Adrenal gland (tissue), 12 donors: ENCODE measurements around the gene PCBD2. TPM values are rescaled to one million over a fixed set of nuclear protein-coding genes. Genes with fewer than 3 reads are reported as not detected.

ENCODE experiments used
- DNase-seq, 7 donors: peaks; one replicate each; pipeline ENCODE4 v3.0.0-alpha.2; 2019 to 2020
- H3K27ac ChIP-seq, 5 donors: fragments of 200-600 bp; sonication (generic) in 4 of 5; 1 replicate in 3 of 5; 2 replicates in 2 of 5; pipeline versions ENCODE4 v1.5.1 to v1.8.0; 2016 to 2020; ENCODE audit warnings: mild to moderate bottlenecking in 1 of 5
- H3K27me3 ChIP-seq: fragments of 200-600 bp; 2 replicates; pipeline ENCODE4 v1.8.0; 2021
- H3K36me3 ChIP-seq, 2 donors: fragments of 200-600 bp; replicated peaks in 1 of 2; 1 replicate in 1 of 2; 2 replicates in 1 of 2; pipeline versions ENCODE4 v1.5.1 to v1.8.0; 2018 to 2022
- H3K4me1 ChIP-seq, 2 donors: fragments of 200-600 bp; replicated peaks in 1 of 2; 1 replicate in 1 of 2; 2 replicates in 1 of 2; pipeline versions ENCODE4 v1.5.1 to v1.8.0; 2018 to 2021
- H3K4me3 ChIP-seq, 4 donors: fragments of 200-600 bp; sonication (generic) in 3 of 4; one replicate each; pipeline ENCODE4 v1.5.1; 2016 to 2018
- H3K9me3 ChIP-seq, 3 donors: fragments of 200-600 bp; sonication (generic) in 1 of 3; replicated peaks in 1 of 3; 1 replicate in 2 of 3; 2 replicates in 1 of 3; pipeline versions ENCODE4 v1.5.1 to v1.8.0; 2016 to 2021
- CTCF ChIP-seq, 6 experiments: fragments of 450-650 bp in 4 of 6; fragments of 200-600 bp in 2 of 6; sonication (generic) in 1 of 6; IDR thresholded peaks; 1 replicate in 5 of 6; 2 replicates in 1 of 6; pipeline versions ENCODE4 v1.5.1 to v1.8.0; 2016 to 2021; ENCODE audit warnings: antibody characterized with exemption in 6 of 6, mild to moderate bottlenecking in 2 of 6, moderate library complexity in 1 of 6
- POLR2A ChIP-seq, 2 donors: fragments of 450-650 bp; IDR thresholded peaks; one replicate each; pipeline ENCODE4 v1.6.1; 2017; ENCODE audit warnings: antibody characterized with exemption in 2 of 2, mild to moderate bottlenecking in 2 of 2, moderate library complexity in 1 of 2
- WGBS, 4 donors: extraction: QIAGEN DNeasy Blood & Tissue Kit in 2 of 4; methylation state at CpG; one replicate each; pipeline versions ENCODE4 v1.1.5 to v1.1.7; 2013 to 2017; 5-methylcytosine and 5-hydroxymethylcytosine counted together
- intact Hi-C, 2 donors: fragments of 100-400 bp; cut with DNase I; formaldehyde crosslinking; loops; one replicate each; pipeline versions ENCODE4 v1.14.1 to v1.15.0; 2022 to 2023
- polyA plus RNA-seq, 3 donors: library from polyadenylated mRNA; stranded (reverse); fragments of 200-250 nt in 2 of 3; fragments of 350-450 nt in 1 of 3; fragmentation: Illumina TruSeq in 1 of 3; extraction: RNeasy Lipid Tissue Mini Kit (QIAGEN cat#74804) in 1 of 3; gene quantifications; one replicate each; pipeline ENCODE4 v1.2.3, GENCODE V29; 2013 to 2014
- total RNA-seq, 9 donors: library from RNA; depleted of rRNA in 4 of 9; stranded (reverse); fragments of >200 nt in 4 of 9; fragments of 120-200 nt in 1 of 9; fragmentation: NEBNext Ultra II Directional in 1 of 9; extraction: Animal tissue kit (Norgen Biotek cat#: 25700) in 1 of 9; gene quantifications; one replicate each; pipeline versions ENCODE4 v1.1.0 to v1.2.4, GENCODE V29; 2013 to 2023
- donor health status: healthy with polysubstance abuse.
- donor health status: Bipolar disorder and iron deficiency.
- donor health status: DM: yes; HTN: yes; CAD: no.
- donor health status: DM: no; HTN: no; CAD: no.
- donor health status: DM: no; HTN: no; CAD: no.
- donor health status: DM: yes; HTN: yes; CAD: no.

PCBD2 gene
- total and polyA plus RNA-seq, 12 donors, result 3.9 to 19.5 (median 12.7) TPM

DNA sequence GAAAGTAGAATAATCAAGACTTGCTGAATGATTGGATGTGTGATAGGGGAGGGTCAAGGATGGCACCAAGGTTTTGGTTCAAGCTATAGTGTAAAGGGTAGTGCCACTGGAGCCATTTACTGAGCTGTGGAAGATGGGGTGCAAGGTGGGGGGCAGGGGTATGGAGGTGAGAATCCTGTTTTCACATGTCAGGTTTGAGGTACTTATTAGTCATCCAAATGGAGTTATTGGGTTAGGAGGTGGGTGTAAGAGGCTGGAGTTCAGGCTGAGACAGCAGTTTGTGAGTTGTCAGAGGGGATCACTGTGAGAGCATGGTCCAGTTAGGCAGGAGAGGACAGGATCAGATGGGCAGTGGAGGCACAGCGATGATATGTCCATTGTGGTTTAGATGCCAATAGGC, 8.9 kb downstream of the PCBD2 start:
- WGBS, 4 donors, result 94 to 100% (median 98%) methylated on average over 1 of the region's 1 CpG
- TF ChIP-seq POLR2A (IDR thresholded peaks at IDR 0.05), result no peak
- TF ChIP-seq CTCF (IDR thresholded peaks at IDR 0.05), result no peak
- no peaks in the 10 kb centered on the region for H3K27me3 ChIP-seq
- DNase-seq, result no peak
- H3K4me3 ChIP-seq, result no peak overlapping the region
- H3K9me3 ChIP-seq, result no peaks in the 10 kb centered on the region
- peaks cover 0 to 12% of the 10 kb centered on the region in 2 donors for H3K36me3 ChIP-seq
- peaks cover 0 to 13% of the 10 kb centered on the region in 2 donors for H3K4me1 ChIP-seq
- intact Hi-C loops, result loop anchor here in 1 of 2 donors (10.0 kb wide), 1 partner anchor 421 kb away; no protein-coding TSS in a partner anchor
- no peak overlapping the region for H3K27ac ChIP-seq

DNA sequence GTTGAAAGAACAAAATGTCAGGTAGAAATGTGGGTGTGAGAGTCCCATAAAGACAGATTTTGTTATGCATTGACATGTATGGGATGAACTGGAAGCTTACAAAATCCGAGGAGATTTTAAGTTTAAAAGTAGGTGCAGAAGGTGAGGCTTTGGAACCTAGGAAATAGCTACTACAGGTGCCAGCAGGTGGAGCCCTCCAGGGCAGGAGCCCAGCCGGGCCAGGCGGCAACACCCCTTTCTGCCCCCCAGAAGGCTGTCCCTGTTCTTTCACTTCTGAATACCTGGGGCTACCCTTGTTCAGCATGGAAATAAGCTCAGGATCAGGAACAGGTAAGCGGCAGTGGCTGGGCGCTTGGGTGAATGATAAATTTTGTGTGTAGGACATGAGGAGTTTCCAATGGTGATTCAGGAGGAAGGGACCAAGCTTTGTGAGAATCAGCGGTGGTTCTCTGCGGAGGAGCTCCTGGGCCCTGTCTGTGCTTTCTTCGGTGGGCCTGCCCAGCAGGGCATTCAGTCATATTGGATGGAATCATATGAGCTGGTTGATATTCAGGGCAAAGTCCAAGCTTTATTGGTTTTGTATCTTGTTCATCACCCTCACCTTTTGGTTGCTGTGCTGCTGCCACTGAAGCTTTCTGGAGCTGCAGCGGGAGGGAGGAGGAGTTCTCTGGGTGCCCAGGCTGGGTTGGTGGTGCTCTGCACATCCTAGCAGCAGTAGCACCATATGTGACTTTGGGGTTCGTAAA, 12.3 kb downstream of the PCBD2 start:
- WGBS, 4 donors, result 93 to 96% (median 95%) methylated on average over 10 of the region's 10 CpGs
- no peak overlapping the region for H3K4me3 ChIP-seq
- intact Hi-C loops, result loop anchor here in 1 of 2 donors (10.0 kb wide), 1 partner anchor 418 kb away; no protein-coding TSS in a partner anchor

DNA sequence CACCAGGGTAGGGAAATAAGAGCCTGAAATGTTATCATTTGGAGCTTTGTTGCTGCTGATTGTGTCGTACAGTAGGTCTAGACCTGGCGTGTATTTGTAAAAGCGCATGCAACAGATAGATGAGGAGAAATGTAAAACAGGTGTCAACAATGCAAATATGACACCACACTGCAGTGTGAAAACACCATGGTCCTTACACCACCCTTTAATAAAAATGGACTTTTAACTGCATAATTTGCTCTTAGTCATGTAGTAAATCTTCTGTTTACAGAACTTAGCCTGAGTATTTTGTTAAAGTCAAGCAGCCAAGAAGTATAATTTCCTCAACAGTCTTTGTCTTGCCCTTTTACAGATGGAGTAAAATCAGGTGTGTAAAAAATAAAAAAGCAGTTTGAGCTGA, 13.9 kb downstream of the PCBD2 start:
- Histone ChIP-seq H3K27ac (no peak overlapping the region), H3K27me3 (no peaks in the 10 kb centered on the region), H3K36me3 (peaks cover 0 to 22% of the 10 kb centered on the region in 2 donors), H3K9me3 (no peaks in the 10 kb centered on the region), H3K4me3 (no peak overlapping the region), H3K4me1 (no peaks in the 10 kb centered on the region)
- DNase-seq, result no peak
- intact Hi-C loops, result loop anchor here in 1 of 2 donors (10.0 kb wide), 1 partner anchor 416 kb away; no protein-coding TSS in a partner anchor
- no peak for TF ChIP-seq POLR2A (IDR thresholded peaks at IDR 0.05)
- TF ChIP-seq CTCF (IDR thresholded peaks at IDR 0.05), result no peak
- 94 to 99% (median 98%) methylated on average over 3 of the region's 3 CpGs for WGBS, 4 donors

More for the DNA sequence above, 12.3 kb downstream of the PCBD2 start:
- no peak for DNase-seq
- H3K4me1 ChIP-seq, result peaks cover 0 to 10% of the 10 kb centered on the region in 2 donors
- no peaks in the 10 kb centered on the region for H3K9me3 ChIP-seq
- no peak for TF ChIP-seq POLR2A (IDR thresholded peaks at IDR 0.05)
- peak in 1 of 6 experiments; percentile 10 for TF ChIP-seq CTCF (IDR thresholded peaks at IDR 0.05)
- H3K27me3 ChIP-seq, result no peaks in the 10 kb centered on the region
- peaks cover 0 to 20% of the 10 kb centered on the region in 2 donors for H3K36me3 ChIP-seq
- no peak overlapping the region for H3K27ac ChIP-seq

DNA sequence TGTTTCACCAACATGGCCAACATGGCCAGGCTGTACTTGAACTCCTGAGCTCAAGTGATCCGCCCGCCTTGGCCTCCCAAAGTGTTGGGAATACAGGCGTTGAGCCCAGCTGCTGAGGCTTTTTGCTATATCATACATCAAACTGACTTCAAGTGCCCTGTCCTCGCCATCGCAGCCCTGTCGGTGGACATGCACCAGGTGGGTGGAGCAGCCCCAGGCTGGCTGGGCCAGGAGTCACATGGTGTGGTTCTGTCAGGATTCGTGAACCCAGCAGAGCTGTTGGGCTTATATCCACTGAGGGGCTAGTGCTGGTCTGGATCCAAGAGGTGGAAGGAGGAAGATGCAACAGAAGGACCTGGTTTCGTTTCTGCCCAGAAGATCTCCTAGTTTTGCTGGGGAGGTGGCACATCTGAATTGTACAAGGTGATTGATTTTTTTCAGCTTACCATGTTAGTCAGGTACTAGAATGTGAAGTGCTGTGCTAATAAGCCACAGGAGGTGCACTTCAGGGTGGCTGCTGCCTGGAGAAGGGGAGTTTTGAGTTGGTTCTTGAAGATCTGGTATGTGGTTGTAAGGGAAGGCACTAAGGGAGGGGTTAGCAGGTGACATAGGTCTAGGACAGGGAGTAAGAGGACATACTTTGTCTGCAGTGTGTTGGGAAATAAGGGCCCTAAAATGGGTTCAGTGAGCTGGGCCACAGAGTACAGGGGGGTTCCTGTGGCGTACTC, 16.1 kb downstream of the PCBD2 start:
- DNase-seq, result no peak
- peaks cover 0 to 9% of the 10 kb centered on the region in 2 donors for H3K36me3 ChIP-seq
- H3K27me3 ChIP-seq, result no peaks in the 10 kb centered on the region
- H3K4me3 ChIP-seq, result no peak overlapping the region
- intact Hi-C loops, result no loop called here
- H3K27ac ChIP-seq, result no peak overlapping the region
- no peaks in the 10 kb centered on the region for H3K9me3 ChIP-seq
- 93 to 100% (median 95%) methylated on average over 5 to 9 of the region's 9 CpGs for WGBS, 4 donors
- H3K4me1 ChIP-seq, result no peaks in the 10 kb centered on the region
- TF ChIP-seq CTCF (IDR thresholded peaks at IDR 0.05), result no peak
- no peak for TF ChIP-seq POLR2A (IDR thresholded peaks at IDR 0.05)
